AG10803 (cell line): ENCODE measurements around the gene DOCK1.

Experiments
- DNase-seq: peaks from one replicate; pipeline ENCODE4 v3.0.0; 2010; ENCODE audit warnings: low read depth
- H3K4me3 ChIP-seq: 2 replicates; pipeline ENCODE4 v1.5.1; 2011; ENCODE audit warnings: mild to moderate bottlenecking, low read length, control low read depth
- TF ChIP-seq, protein P1 (sequence below): conservative IDR thresholded peaks from 2 replicates; pipeline ENCODE4 v1.5.1; 2011; ENCODE audit warnings: mild to moderate bottlenecking, low read length, control low read depth, inconsistent platforms

Gene DOCK1

DNA sequence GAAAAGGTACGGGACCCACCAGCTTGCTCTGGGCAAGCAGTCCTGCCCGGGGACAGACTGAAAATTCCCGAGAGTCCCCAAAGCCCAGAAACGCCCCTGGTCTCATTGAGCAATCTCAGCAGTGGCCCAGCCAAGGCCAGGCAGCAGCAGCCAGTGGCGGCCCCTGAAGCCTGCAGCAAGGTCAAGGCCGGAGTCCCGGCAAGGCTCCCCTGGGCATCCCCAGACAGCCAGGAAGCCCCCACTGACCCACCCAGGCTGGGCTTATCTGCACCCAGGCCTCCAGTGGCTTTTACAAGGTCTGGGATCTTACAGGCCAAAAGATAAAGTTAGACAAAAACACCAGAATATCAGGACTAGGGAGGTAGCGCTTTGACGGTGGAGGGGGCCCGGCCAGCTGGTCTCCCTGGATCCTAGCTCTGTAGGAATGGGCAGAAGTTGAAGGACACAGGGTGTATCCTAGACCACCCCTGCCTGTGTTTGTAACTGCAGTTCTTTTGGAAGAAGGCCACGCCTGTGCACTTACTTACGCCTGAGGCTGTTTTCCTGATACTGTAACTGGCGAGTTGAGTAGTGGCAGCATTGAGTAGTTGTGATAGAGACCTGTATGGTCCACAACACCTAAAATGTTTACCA is 513.4 kb downstream of the DOCK1 start:
- no peak overlapping the region for H3K4me3 ChIP-seq
- no peak for DNase-seq
- TF ChIP-seq, protein P1, sequence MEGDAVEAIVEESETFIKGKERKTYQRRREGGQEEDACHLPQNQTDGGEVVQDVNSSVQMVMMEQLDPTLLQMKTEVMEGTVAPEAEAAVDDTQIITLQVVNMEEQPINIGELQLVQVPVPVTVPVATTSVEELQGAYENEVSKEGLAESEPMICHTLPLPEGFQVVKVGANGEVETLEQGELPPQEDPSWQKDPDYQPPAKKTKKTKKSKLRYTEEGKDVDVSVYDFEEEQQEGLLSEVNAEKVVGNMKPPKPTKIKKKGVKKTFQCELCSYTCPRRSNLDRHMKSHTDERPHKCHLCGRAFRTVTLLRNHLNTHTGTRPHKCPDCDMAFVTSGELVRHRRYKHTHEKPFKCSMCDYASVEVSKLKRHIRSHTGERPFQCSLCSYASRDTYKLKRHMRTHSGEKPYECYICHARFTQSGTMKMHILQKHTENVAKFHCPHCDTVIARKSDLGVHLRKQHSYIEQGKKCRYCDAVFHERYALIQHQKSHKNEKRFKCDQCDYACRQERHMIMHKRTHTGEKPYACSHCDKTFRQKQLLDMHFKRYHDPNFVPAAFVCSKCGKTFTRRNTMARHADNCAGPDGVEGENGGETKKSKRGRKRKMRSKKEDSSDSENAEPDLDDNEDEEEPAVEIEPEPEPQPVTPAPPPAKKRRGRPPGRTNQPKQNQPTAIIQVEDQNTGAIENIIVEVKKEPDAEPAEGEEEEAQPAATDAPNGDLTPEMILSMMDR = no peak

DNA sequence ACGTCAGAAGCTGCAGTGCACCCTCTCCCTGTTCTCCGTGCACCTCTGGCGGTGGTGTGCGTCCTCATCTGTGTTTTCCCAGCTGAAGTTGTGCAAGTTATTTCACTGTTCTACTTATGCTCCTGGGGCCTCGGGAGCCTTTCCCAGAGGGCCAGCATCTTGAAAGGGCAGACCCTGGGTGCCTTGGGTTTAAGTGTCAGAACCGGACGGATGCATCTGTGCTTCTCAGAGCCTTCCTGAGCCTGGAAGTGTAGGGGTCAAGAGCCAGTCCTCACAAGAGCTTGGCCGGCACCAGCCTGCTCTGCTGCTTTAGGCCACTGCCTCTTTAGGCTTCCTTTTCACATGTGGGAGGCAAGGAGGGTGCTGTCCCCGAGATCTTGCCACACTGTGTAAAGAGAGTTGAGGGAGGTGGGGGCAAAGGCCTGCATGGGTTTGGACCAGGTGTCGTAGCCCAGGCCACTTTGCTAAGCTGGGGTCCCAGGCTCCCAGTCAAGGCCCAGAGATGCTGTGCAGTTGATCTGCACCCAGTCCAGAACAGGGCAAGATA is 515.0 kb downstream of the DOCK1 start:
- no peak for DNase-seq
- no peak overlapping the region for H3K4me3 ChIP-seq

DNA sequence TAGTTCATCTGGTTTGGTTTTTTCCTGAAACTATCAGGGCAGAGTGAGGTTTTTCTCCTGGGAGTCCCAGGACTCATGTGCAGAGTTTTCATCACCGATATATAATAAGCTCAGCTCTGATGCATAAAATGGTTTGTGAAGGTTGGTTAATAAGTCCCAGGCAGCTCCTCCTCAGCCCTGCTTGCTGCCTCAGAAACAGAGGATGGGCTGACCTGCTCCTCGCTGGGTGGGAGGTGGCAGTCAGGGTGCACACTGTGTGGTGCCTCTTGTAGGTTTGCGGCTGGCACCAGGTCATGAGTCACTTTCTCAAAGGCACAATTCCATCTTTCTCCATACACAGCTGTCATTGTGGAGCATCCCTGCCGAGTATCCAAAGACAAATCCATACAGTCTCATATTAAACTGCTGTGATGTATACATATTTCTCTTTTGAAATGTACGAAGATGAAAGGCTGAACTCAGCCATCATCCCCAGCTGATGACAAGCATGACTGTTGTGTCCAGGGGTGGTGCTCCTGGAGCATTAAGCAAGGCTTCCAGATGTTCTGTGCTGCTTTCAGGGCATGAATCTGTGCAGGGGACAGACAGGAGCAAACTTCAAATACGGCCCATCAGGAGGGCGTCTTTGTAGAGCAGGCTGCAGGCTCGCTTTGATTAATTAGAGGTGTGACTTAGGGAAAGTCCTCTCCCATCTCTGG is 518.1 kb downstream of the DOCK1 start:
- H3K4me3 ChIP-seq = no peak overlapping the region
- DNase-seq = no peak
- TF ChIP-seq, protein P1 = no peak

More for the DNA sequence above, 515.0 kb downstream of the DOCK1 start:
- TF ChIP-seq, protein P1 = no peak

DNA sequence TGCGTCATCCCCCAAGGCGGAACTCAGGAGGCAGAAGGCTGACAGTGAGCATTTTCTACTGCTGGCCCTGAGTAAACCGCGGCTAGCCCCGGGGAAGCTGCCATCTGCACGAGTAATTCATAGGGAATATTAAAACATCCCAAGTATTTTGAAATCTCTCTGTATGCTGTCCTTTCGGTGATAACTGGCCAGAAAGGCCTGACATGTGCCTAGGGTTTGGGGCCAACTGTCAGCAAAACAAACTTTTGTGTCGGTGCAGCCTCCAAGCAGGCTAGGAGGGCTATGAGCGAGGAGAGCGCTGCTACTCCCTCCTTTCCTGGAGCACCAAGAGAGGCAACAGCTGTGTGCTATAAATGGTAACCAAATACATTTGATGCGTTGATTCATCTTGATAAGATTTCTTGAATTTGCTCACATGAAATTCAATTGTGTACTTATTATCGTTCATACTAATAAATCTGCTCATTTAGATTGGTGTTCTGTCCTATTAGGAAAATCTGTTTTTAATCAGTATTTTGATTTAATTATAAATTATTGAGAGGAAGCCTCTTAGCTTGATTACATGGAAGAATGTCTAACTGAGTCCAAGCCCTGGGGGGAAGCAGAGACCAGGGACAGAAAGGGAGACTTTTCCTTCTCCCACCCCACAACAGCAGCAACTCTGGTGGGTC is 519.5 kb downstream of the DOCK1 start:
- TF ChIP-seq, protein P1 = no peak
- H3K4me3 ChIP-seq = no peak overlapping the region
- DNase-seq = peak; percentile 44

DNA sequence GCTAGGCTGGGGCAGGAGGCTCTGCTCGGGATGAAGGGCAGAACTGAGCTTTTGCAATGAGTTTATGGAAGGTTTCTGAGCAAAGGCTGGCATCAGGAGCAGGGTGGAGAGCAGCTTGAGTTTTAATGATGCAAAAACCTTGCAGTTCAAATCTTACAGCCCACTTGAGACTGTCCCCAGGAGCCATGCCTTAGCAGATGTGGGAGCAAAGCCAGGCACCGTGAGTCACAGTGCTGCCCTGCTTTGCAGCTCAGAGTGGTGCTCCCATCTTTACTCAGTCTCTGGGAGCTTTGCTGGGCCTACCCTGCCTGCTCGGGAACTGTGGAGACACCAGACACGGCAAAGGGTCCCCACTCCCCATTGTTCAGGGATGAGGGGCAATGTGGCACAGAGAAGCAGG is 521.5 kb downstream of the DOCK1 start:
- TF ChIP-seq, protein P1 = no peak
- no peak overlapping the region for H3K4me3 ChIP-seq
- peak; percentile 15 for DNase-seq

DNA sequence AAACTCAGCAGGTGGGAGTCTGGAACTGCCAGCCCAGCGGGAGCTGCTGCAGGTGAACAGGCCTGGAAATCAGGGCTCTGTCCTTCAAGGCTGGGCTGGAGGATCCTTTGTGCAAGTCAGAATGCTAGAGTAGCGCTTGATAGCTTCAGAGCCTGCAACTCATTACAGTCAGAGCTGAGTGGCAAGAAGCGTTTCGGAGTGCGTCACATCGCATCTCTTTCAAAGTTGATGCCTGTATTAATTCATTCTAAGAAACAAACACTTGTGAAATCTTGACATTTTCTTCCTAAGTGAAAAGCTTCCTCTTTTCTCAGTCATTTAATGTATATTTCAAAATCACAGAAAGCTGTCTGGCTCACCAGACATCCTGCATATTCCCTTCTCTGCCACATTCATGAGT is 522.7 kb downstream of the DOCK1 start:
- DNase-seq = no peak
- TF ChIP-seq, protein P1 = no peak
- no peak overlapping the region for H3K4me3 ChIP-seq
